AG09319 (cell line): ENCODE data around the gene TJP2.

Source experiments
- DNase-seq: peaks from one replicate; pipeline ENCODE4 v3.0.0-alpha.2; 2010; ENCODE audit warnings: low read depth; ENCODE audit errors: extremely low read depth
- CTCF ChIP-seq: IDR thresholded peaks from 2 replicates; pipeline ENCODE4 v1.5.1; 2011; ENCODE audit warnings: low read depth, mild to moderate bottlenecking, inconsistent platforms, low read length, moderate library complexity

TJP2 gene

GRCh38 chr9:69192214-69192613 is 18.1 kb downstream of the TJP2 start:
- DNase-seq: no peak
- TF ChIP-seq CTCF: no peak

GRCh38 chr9:69193685-69194032 is 19.6 kb downstream of the TJP2 start:
- no peak; the same call in 1 of the 2 replicates for TF ChIP-seq CTCF
- no peak for DNase-seq

- no peak for TF ChIP-seq CTCF
- no peak for DNase-seq
Observed at GRCh38 chr9:69194702-69195418, 20.8 kb downstream of the TJP2 start.

GRCh38 chr9:69195668-69196067 is 21.6 kb downstream of the TJP2 start:
- TF ChIP-seq CTCF: no peak
- no peak for DNase-seq

GRCh38 chr9:69197687-69198086 is 23.6 kb downstream of the TJP2 start:
- TF ChIP-seq CTCF: no peak

GRCh38 chr9:69198521-69199220 is 24.6 kb downstream of the TJP2 start:
- TF ChIP-seq CTCF: no peak
- no peak for DNase-seq

More at GRCh38 chr9:69197687-69198086, 23.6 kb downstream of the TJP2 start:
- DNase-seq: no peak

GRCh38 chr9:69199769-69200470 is 25.8 kb downstream of the TJP2 start:
- no peak; the same call in 1 of the 2 replicates for TF ChIP-seq CTCF
- DNase-seq: no peak
